GM19240 (cell line): ENCODE data around the gene MMP13.
"Not testable (repeated sequence)": the region's sequence is repeated elsewhere in the genome, so short reads cannot be mapped to it uniquely, and the experiment has no call there.

Source experiments
- DNase-seq: peaks from one replicate; pipeline ENCODE4 v3.0.0; 2011; ENCODE audit warnings: low spot score; ENCODE audit not compliant: insufficient read length

The MMP13 gene

GRCh38 chr11:102903895-102904294, 51.6 kb downstream of the MMP13 start:
- DNase-seq: not testable (repeated sequence)

GRCh38 chr11:102900346-102900745, 55.2 kb downstream of the MMP13 start:
- DNase-seq: no peak
